ENCODE results near the gene CUL1.

GRCh38 chr7:148704189-148704588, 5.5 kb downstream of the CUL1 start:
- no peak for TF ChIP-seq EZH2 (IDR thresholded peaks at IDR 0.05; ENCODE audit: low read length, unreplicated experiment)
- TF ChIP-seq CTCF (conservative IDR thresholded peaks at IDR 0.05; ENCODE audit: low read depth, low read length) = no peak

Data from PC-3 (cell line).